AG08396 (cell line): Measurements from ENCODE around the gene CHN2.
"Not testable (repeated sequence)": the region's sequence is repeated elsewhere in the genome, so short reads cannot be mapped to it uniquely, and the experiment has no call there.

Source experiments
- DNase-seq: peaks from one replicate; pipeline ENCODE4 v3.0.0; 2012; ENCODE audit warnings: low spot score, mixed read lengths

The CHN2 gene

DNA sequence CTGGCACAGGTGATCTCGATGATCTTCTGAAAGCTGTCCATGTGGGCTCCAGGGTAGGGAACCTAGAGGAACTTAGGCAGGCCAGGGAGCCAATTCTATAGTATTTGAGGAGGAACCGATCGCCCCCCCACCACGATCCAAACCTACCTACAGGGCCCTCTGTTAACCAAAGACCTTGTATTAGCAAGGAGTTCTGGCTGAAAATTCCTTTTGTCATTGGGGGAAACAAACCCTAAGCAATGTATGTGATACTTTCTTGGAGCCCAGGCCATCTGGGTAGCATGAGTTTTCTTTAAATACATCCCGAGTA lies 62.1 kb downstream of the CHN2 start:
- DNase-seq: no peak

DNA sequence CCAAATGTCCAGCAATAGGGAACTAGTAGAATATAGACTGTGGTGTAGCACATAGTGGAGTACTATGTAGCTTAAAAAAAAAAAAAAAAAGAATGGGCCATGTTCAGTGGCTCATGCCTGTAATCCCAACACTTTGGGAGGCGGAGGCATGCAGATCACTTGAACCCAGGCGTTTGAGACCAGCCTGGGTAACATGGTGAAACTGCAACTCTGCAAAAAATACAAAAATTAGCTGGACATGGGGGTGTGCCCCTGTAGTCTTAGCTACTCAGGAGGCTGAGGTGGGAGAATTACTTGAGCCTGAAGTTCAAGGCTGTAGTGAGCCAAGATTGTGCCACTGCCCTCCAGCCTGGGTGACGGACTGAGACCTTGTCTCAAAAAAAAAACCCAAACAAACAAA lies 64.4 kb downstream of the CHN2 start:
- DNase-seq: no peak

- no peak for DNase-seq
These were observed 67.8 kb downstream of the CHN2 start for GRCh38 chr7:29262191-29262917.

GRCh38 chr7:29263601-29264207 lies 69.1 kb downstream of the CHN2 start:
- DNase-seq: not testable (repeated sequence)

DNA sequence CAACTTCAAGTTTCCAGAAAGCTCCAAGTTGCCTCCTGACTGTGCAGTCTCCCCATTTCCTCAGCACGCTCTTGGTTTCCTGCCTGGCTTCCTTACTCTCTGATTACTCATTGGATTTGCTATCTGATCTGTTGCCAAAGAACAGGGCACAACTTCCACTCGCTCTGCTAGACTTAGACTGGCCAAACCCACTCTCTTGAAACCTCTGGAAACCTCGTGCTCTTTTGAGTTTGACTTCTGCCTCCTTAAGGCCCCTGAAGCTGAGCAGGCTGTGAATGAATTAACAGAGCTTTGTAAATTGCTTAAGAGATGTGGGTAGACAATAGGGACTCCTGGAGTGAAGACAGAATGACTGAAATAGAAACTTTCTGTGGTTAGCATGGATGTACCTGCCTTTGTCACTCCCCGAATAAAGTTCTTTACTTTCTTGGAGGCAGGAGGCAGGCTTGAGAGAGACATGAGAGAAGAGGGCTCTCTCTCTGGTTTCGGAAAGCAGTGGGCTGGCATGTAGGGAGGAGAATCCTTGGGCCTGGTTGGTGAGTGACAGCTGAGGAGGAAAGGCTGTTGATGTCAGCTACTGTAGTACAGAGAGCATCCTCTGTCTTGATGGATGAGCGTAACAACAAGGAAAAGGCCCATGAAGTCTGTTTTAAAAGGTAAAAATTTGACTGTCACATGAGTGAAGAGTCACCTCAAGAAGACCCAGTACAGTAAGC lies 70.8 kb downstream of the CHN2 start:
- no peak for DNase-seq

DNA sequence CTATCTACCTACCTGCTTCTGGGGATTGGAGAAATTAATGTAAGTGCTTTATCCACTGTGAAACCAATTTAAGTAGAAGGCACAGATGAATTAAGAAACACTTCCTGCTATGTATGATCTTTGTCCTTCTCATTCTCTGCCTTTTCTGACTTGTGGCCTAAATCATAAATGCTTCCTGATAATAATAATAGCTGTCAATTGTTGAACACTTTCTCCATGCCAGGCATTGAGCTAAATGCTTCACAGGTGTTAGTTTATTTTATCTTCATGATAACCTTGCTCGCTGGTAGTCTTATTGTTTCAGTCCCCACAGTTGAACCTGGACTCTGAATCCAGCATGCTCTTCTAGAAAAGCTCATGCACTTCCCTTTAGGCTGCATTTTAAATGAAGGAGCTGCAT lies 75.4 kb downstream of the CHN2 start:
- no peak for DNase-seq

DNA sequence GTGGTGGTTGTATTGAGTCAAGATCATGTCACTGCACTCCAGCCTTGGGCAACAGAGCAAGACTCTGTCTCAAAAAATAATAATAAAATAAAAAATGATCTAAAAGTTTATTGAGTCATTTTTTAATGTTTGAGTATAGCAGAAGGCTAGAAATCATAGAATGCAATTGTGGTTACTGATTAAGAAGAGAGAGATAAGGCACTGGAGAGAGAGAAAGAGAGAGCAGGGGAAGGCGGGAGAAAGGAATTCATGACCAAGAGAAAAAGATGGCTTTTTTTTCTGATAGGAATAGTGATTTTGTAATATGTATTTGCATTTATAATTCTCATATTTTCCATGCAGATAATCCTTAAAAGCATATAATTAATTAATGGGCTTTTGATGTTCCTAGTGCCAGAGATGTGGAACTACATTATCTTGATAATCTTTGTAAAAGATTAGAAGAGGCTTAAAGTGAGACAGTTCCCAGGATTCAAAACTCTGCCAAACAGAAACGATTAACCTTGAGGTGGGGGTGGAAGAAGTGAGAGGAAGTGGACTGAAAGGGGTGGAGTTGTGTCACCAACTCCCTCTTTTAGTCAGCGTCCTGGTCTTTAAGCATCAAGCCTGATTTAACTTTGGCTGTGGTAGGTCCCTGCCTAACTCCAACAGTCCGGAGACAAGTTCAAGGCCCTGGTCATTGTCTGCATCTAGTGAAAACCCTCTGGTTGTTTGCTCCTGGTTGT lies 76.2 kb downstream of the CHN2 start:
- DNase-seq: no peak

GRCh38 chr7:29271319-29271658 lies 76.7 kb downstream of the CHN2 start:
- no peak for DNase-seq

- no peak for DNase-seq
These were observed 77.5 kb downstream of the CHN2 start for GRCh38 chr7:29272057-29272456.

GRCh38 chr7:29274146-29275017 lies 79.8 kb downstream of the CHN2 start:
- no peak for DNase-seq

GRCh38 chr7:29275018-29275318 lies 80.4 kb downstream of the CHN2 start:
- DNase-seq: no peak

DNA sequence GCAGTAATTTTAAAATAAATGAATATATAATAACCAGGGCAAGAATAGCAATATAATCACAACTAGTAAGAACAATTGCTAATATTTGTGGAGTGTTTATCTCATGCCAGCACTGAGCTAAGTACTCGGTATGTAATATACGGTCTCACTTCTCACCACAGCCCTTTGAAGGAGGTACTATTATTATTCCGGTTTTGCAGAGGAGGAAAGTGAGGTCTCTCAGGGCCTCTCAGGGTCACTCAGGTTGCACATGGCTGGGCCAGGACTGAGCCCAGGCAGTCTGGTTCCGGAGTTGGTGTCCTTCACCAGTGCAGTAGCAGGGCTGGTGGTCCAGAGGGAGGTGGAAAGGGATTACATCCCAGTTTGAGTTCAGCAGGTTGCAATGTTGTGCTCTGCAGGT lies 80.9 kb downstream of the CHN2 start:
- no peak for DNase-seq

GRCh38 chr7:29276199-29276598 lies 81.6 kb downstream of the CHN2 start:
- no peak for DNase-seq

DNA sequence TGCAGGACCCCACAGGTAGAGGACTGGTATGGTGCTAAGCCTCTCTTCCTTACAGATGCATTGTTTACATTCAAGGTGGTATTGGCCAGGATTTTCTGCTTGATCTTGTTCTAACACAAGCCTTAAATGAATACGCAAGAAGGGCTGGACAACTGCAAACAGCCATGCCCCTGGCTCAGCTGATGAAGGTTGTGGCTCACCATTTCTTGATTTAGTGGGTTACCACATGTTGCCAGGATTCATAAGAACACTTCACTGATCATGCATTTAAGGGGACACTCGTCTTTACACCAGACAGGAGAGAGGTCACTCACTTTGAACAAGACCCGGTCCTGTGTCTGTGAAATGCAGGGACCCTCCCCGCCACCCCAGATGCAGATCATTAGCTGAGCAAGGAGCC lies 82.2 kb downstream of the CHN2 start:
- DNase-seq: no peak

DNA sequence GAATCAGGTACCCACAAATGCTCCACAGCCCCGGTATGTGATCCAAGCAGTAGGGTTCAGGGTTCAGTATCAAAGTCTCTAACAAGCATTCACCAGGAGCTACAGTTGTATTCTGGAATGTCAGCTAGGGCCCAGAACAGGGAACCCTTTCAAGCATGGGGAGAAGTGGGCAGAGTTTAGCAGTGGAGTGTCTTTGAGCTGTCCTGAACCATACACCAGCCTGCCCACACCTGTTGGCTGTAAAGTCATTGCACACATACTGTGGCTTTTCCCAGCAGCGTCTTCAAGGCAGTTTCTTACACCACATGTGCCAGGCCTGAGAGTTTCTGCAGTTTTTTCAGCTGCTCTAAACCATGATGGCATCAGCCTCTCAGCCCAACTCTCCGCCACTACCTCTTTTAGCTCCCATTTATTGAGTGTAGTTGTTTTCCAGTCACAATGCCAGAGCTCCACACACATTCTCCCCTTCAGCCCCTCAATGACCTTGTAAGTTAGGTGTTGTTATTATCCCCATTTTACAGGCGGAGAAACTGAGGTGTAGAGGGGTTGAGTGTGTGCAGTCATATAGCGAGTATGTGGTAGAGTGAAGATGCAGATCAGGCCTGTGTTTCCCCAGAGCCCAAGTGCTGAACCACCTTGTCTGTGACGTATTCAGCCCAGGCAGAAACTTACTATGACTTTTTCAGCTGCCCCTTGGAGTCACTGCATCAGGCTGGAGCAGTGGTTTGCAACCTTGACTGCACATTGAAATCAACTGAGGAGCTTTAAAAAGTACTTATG lies 83.1 kb downstream of the CHN2 start:
- no peak for DNase-seq

DNA sequence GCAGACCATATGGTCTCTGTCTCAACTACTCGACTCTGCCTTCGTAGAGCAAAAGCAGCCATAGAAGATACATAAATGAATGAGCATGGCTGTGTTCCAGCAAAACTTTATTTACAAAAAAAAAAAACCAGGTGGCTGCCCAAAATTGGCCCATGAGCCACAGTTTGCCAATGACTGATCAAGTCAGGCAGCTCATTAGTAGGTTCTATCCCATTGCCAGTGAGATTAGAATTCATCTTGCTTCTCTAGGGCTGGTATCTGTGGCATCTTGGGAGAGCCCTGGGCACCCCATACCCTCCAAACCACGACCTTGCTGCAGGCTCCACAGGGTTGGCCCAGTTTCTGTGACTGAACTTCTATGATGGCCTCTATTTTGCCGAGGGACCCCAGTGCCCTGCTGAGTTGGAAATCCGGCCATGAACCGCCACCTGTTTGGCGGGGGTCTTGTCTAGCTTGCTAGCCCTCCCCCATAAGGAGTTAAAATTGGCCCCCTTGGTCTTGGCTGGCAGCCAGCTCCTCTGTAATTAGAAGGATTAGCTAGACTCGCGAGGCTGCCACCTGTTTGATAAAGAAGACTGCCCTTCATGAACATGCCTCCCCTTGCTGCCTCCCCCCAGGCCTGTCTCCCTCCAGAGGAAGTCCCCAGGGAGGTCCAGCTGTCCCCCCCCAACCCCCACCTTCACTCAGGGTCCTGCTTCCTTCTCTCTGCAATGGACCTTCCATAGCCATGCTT lies 83.9 kb downstream of the CHN2 start:
- DNase-seq: no peak

GRCh38 chr7:29281782-29282541 lies 87.4 kb downstream of the CHN2 start:
- no peak for DNase-seq

DNA sequence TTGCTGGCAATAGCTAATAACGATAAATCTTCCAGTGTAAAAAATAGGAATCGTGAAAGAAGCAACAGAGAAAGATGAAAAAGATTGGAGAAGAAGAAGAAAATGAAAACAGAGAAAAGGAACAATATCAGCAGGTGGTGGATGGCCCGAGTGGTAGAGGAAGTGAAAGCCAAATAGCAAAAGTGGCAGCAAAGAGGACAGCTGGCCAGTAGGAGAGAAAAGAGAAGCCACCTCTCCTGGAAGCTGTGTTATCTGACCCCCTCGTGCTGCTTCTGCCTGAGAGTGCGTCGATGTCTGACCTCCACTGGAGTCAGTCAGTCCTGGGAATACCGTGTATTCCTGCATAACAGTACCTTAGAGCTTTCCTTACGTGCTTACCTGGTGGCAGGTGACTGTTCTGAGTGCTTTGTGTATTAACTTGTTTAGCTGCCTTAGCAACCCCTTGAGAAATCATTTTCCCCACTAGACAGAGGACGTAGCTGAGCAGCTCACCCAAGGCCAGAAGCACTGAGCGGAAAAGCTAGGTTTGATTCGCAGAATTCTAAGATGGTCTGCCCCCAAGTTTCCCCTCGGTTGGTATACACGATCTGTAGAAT lies 88.3 kb downstream of the CHN2 start:
- no peak for DNase-seq

- no peak for DNase-seq
These were observed 90.3 kb downstream of the CHN2 start for GRCh38 chr7:29284696-29285443.
